HCT116 (cell line): ENCODE results near the gene ALG3.

Experiments used
- EZH2 ChIP-seq: fragments of 200-600 bp; sonication (generic); IDR thresholded peaks from 2 replicates; pipeline ENCODE4 v1.6.1; 2017; ENCODE audit warnings: antibody characterized with exemption, mixed run types
- POLR2A ChIP-seq: IDR thresholded peaks from 2 replicates; pipeline ENCODE4 v1.7.0; 2011; ENCODE audit warnings: borderline replicate concordance; ENCODE audit not compliant: insufficient read depth, insufficient read length; ENCODE audit errors: extremely low read depth
- POLR2AphosphoS5 ChIP-seq: IDR thresholded peaks from 2 replicates; pipeline ENCODE4 v1.6.1; 2011; ENCODE audit warnings: mild to moderate bottlenecking, low read depth, low read length, moderate library complexity
- SRF ChIP-seq: IDR thresholded peaks from 2 replicates; pipeline ENCODE4 v1.6.1; 2012; ENCODE audit warnings: low read depth
- TF ChIP-seq, protein P1 (sequence below), 3 experiments: fragments of 200-600 bp in 1 of 3; sonication (generic) in 1 of 3; IDR thresholded peaks in 2 of 3; conservative IDR thresholded peaks in 1 of 3; 2 replicates each; pipeline ENCODE4 v1.5.1; 2012 to 2017; ENCODE audit warnings: low read depth in 2 of 3, low read length in 2 of 3, antibody characterized with exemption in 1 of 3, borderline replicate concordance in 1 of 3, control low read depth in 1 of 3, mild to moderate bottlenecking in 1 of 3, mixed read lengths in 1 of 3, mixed run types in 1 of 3, moderate library complexity in 1 of 3; ENCODE audit not compliant: insufficient read depth in 1 of 3
- TF ChIP-seq, protein P2 (sequence below): IDR thresholded peaks from 2 replicates; pipeline ENCODE4 v1.6.1; 2012
- TF ChIP-seq, protein P3 (sequence below): IDR thresholded peaks from 2 replicates; pipeline ENCODE4 v1.6.1; 2012

DNA sequence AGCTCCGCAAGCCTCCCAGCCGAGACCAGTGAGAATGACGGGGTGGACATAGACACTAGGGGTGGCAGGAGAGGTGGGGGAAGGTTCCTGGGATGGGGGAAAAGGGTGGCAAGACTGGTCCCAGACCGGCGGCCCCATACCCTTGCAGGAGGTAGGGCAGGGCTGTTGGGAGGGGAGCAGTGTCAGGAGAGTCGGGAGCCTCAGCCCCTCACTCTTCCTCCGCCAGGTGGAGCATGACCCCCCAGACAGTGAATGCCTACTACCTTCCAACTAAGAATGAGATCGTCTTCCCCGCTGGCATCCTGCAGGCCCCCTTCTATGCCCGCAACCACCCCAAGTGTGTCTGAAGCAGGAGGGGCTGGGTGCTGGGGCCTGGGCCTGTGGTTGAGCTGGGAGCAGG lies 41.6 kb upstream of the ALG3 start:
- TF ChIP-seq, protein P1, sequence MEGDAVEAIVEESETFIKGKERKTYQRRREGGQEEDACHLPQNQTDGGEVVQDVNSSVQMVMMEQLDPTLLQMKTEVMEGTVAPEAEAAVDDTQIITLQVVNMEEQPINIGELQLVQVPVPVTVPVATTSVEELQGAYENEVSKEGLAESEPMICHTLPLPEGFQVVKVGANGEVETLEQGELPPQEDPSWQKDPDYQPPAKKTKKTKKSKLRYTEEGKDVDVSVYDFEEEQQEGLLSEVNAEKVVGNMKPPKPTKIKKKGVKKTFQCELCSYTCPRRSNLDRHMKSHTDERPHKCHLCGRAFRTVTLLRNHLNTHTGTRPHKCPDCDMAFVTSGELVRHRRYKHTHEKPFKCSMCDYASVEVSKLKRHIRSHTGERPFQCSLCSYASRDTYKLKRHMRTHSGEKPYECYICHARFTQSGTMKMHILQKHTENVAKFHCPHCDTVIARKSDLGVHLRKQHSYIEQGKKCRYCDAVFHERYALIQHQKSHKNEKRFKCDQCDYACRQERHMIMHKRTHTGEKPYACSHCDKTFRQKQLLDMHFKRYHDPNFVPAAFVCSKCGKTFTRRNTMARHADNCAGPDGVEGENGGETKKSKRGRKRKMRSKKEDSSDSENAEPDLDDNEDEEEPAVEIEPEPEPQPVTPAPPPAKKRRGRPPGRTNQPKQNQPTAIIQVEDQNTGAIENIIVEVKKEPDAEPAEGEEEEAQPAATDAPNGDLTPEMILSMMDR (IDR thresholded peaks at IDR 0.05 in 2 of 3, conservative IDR thresholded peaks at IDR 0.05 in 1 of 3; ENCODE audit: borderline replicate concordance in 1 of 3, insufficient read depth in 1 of 3, low read depth in 2 of 3, low read length in 2 of 3): no peak
- TF ChIP-seq POLR2AphosphoS5: no peak
- TF ChIP-seq, protein P2, sequence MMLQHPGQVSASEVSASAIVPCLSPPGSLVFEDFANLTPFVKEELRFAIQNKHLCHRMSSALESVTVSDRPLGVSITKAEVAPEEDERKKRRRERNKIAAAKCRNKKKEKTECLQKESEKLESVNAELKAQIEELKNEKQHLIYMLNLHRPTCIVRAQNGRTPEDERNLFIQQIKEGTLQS: no peak
- no peak for TF ChIP-seq EZH2
- TF ChIP-seq, protein P3, sequence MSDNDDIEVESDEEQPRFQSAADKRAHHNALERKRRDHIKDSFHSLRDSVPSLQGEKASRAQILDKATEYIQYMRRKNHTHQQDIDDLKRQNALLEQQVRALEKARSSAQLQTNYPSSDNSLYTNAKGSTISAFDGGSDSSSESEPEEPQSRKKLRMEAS: no peak
- TF ChIP-seq POLR2A: no peak
- TF ChIP-seq SRF: no peak
